AG04449 (cell line): ENCODE measurements around the gene ZFAND3.

Experiments
- CTCF ChIA-PET: fragments of 350-600 bp; formaldehyde crosslinking; extraction: SDS; loops from one replicate; lab custom pipeline; 2021; ENCODE audit warnings: antibody characterized with exemption; lab: Yijun Ruan, JAX
- POLR2A ChIA-PET: fragments of 400-600, 350-600 bp; formaldehyde crosslinking; extraction: SDS; loops from one replicate; lab custom pipeline; 2020; ENCODE audit warnings: antibody characterized with exemption, inconsistent platforms; lab: Yijun Ruan, JAX
- DNase-seq: peaks from one replicate; pipeline ENCODE4 v3.0.0-alpha.2; 2010; ENCODE audit warnings: low read depth, low spot score
- H3K4me3 ChIP-seq: 2 replicates; pipeline ENCODE4 v1.5.1; 2011; ENCODE audit warnings: low read depth, mild to moderate bottlenecking, control low read depth, low read length
- TF ChIP-seq, protein P1 (sequence below): IDR thresholded peaks from one replicate; pipeline ENCODE4 v1.5.1; 2011; ENCODE audit warnings: mild to moderate bottlenecking, moderate library complexity, low read length, control low read depth, inconsistent platforms; ENCODE audit not compliant: insufficient read depth; ENCODE audit errors: missing control alignments

The ZFAND3 gene

DNA sequence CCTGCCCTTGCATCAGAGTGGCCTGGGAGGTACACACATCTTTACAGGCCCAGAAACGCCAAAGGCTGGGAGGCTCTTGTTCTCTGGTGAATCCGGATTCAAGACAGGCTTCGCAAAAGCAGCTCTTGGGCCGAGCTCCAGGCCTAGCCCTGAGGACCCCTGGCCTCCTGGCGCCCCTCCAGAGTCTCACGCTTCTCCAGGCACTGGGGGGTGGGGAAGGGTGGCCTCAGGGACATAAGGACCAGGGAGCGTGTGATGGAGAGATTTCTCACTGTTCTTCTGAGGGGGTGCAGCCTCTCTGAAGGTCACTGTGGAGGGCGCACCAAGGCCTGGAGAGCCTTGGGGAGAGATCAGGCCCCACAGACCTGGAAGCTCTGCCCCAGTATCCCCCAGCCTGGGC, 349.2 kb downstream of the ZFAND3 start:
- TF ChIP-seq, protein P1, sequence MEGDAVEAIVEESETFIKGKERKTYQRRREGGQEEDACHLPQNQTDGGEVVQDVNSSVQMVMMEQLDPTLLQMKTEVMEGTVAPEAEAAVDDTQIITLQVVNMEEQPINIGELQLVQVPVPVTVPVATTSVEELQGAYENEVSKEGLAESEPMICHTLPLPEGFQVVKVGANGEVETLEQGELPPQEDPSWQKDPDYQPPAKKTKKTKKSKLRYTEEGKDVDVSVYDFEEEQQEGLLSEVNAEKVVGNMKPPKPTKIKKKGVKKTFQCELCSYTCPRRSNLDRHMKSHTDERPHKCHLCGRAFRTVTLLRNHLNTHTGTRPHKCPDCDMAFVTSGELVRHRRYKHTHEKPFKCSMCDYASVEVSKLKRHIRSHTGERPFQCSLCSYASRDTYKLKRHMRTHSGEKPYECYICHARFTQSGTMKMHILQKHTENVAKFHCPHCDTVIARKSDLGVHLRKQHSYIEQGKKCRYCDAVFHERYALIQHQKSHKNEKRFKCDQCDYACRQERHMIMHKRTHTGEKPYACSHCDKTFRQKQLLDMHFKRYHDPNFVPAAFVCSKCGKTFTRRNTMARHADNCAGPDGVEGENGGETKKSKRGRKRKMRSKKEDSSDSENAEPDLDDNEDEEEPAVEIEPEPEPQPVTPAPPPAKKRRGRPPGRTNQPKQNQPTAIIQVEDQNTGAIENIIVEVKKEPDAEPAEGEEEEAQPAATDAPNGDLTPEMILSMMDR, result no peak
- CTCF ChIA-PET, result no interaction called here
- no peak overlapping the region for H3K4me3 ChIP-seq
- no peak for DNase-seq
- POLR2A ChIA-PET, result no interaction called here

DNA sequence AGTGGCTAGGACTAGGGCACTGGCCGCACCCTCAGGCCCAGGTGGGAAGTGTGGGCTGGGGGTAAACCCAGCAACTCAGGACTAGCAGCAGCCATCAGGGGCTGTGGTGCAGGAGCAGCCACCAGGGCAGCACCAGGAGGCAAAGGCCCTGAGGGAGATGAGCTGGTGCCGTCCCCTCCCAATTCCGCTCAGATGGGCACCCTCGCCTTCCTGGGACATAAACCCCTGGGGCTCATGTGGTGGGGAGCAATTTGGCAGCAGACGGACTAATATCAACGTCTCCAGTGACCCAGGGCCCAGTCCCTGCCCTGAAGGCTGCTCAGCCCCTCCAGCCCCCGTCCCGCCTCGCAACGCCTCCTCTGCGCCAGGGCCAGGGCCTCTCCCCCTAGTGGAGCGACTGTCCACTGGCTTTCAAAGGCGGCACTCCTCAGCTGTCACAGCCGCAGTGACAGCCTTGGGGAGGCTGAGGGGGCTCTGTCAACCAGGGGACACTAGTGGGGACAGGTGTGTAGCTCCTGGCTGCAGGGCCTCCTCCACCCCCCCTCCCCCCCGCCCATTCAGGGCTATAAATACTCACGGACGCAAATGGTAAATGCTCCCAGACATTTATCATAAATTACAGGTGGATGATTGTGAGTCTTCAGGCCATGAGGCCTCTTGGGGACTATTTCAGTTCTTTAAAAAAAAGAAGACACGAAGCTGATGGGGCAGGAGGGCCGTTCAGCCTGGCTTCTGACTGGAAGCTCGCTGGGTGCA, 349.9 kb downstream of the ZFAND3 start:
- DNase-seq, result no peak
- no peak overlapping the region for H3K4me3 ChIP-seq
- TF ChIP-seq, protein P1, result no peak
- ChIA-PET CTCF (no interaction called here), POLR2A (no interaction called here)

DNA sequence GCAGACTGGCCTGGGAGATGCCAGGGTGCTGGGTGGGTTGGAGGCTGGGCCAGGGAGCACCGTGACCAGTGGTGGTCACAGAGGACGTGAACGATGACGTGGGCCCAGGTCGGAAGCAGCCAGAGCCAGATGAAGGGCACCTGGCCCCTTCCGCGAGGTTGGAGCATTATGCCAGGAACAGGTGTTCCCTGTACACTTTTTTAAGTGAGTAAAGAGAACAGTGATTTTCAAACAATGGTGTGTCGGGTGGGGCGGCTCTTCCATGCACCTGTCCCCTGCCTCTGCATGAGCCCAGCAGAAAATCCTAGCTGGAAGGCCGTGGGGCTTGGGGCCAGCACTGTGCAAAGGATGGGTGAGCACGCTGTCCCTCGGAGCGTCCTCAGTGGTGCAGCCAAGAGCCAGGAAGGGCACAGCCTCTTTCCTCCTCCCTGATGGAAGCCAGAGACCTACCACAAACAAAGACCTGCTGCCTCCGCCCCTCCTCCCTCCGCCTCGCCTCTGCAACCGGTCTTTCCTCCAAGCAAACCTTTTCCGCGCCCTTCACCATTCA, 350.5 kb downstream of the ZFAND3 start:
- DNase-seq, result no peak
- no peak overlapping the region for H3K4me3 ChIP-seq
- CTCF ChIA-PET, result interaction anchor here (1.2 kb wide), 1 partner anchor 17 kb away, joined by 3 read pairs; no protein-coding TSS in a partner anchor
- TF ChIP-seq, protein P1, result no peak
- POLR2A ChIA-PET, result no interaction called here

DNA sequence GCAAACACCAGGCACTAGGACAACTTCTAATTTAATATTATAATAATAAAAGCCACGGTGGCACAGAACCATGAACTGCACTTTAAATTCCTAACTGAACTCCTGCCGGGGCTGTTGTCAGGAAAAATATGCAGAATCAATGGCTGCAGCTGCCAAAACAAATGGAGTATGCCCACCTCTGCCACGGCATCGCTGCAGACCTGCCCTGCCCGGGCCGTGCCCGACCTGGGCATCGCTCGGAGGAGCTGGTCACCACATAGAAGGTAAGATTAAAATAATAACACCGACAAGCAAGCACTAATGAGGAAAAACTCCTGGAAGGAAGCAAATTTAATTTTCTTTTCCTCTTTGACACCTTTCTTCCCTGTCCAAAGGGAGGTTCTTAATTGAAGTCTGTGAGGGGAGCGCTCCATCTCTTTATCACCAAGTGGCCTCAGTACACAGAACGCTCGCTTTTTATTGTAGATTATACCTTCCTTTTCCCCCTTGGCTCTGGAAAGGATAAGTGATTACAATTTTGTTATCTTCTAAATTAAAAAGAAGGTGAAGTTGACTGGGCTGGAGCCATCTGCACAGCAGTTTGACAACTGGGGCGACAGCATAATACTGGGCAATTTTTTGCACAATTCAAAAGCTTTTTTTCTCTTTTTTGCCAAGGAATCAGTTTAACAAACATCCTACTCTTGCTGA, 351.3 kb downstream of the ZFAND3 start:
- H3K4me3 ChIP-seq, result no peak overlapping the region
- TF ChIP-seq, protein P1, result no peak
- no peak for DNase-seq
- ChIA-PET POLR2A (no interaction called here), CTCF (interaction anchor here (1.2 kb wide), 1 partner anchor 17 kb away, joined by 3 read pairs; no protein-coding TSS in a partner anchor)

DNA sequence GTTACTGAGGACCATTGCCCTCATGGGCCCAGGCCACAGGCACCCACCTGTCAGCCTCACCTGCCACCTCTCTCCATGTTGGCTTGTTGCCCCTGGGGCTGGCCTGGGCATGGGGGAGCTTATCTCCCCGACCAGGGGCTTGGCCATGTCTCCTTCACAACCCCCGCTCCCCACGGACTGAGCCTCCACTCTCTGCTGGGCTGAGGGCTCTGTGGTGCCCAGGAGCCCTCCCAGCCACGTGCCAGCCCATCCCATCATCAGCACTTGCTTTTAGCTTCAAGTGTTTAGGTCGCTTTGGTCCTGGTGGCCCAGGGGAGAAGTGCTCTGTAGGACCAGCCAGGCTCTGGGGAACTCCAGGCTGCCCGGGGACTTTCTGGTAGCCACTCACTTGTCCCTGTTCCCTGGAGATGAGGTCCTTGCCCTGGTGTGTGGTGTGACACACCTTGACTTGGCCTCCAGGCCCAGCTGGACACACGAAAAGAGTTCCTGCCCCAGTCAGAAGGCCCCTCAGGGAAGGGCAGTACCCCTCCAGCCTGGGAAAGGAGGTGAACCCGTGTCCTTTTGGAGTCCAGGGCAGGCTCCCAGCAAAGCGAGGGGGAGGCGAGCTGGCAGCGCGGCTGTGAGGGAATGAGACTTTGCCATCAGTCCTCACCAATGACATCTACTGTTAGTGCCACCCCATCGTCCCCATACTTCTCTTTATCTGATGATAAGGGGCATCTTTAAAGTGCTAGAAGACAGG, 352.6 kb downstream of the ZFAND3 start:
- ChIA-PET POLR2A (no interaction called here), CTCF (interaction anchor here (1.0 kb wide), 1 partner anchor 322 kb away, joined by 4 read pairs; no protein-coding TSS in a partner anchor)
- TF ChIP-seq, protein P1, result no peak
- H3K4me3 ChIP-seq, result no peak overlapping the region
- DNase-seq, result no peak
